ENCODE results near the gene ZNF763. TPM values are rescaled to one million over a fixed set of nuclear protein-coding genes. Genes with fewer than 3 reads are reported as not detected.
"Not testable (repeated sequence)": the region's sequence is repeated elsewhere in the genome, so short reads cannot be mapped to it uniquely, and the experiment has no call there.

Gene ZNF763
- polyA plus RNA-seq, 3 donors from 2014 or later, result 0.91 to 5.3 (median 2.9) TPM

DNA sequence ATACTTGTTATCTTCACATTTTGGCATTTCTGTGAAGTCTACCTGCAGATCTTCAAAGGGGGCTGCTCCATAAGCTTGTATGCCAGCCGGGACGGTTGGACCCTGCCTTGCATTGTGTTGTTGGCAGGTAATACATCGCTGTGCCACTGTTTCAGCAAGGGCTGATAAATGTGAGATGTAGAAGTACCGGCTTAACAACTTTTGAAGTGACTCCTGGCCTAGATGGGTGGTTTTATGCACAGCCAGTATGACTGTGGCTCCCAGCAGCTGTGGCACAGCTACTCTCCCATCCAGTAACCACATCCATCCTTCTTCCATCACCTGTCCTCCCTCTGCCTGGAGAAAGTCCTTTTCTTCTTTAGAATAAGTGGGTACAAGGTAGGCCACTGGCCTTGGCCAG is 20.2 kb upstream of the ZNF763 start:
- Mint-ChIP-seq H3K27me3 (ENCODE audit: low read depth in 3 of 3) (peaks cover 6 to 10% (median 6%) of the 10 kb centered on the region in 3 donors), H3K27ac (no peak overlapping the region), H3K4me3 (no peak overlapping the region), H3K36me3 (peaks cover 83 to 92% (median 87%) of the 10 kb centered on the region in 3 donors), H3K4me1 (peaks cover 4 to 9% of the 10 kb centered on the region in 2 donors), H3K9me3 (peaks cover 50 to 92% (median 91%) of the 10 kb centered on the region in 6 donors)
- no peak for DNase-seq

DNA sequence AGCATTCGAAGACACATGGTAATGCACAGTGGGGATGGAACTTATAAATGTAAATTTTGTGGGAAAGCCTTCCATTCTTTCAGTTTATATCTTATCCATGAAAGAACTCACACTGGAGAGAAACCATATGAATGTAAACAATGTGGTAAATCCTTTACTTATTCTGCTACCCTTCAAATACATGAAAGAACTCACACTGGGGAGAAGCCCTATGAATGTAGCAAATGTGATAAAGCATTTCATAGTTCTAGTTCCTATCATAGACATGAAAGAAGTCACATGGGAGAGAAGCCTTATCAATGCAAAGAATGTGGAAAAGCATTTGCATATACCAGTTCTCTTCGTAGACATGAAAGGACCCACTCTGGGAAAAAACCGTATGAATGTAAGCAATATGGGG is 16.2 kb upstream of the ZNF763 start:
- peak overlapping the region in 1 of 5 donors; percentile 44 for H3K4me3 Mint-ChIP-seq
- H3K9me3 Mint-ChIP-seq, result peaks cover 63 to 97% (median 95%) of the 10 kb centered on the region in 6 donors
- H3K27me3 Mint-ChIP-seq (ENCODE audit: low read depth in 3 of 3), result peaks cover 9 to 11% (median 10%) of the 10 kb centered on the region in 3 donors
- H3K36me3 Mint-ChIP-seq, result peaks cover 75 to 86% (median 81%) of the 10 kb centered on the region in 3 donors
- no peak overlapping the region for H3K27ac Mint-ChIP-seq
- peaks cover 0 to 1% of the 10 kb centered on the region in 2 donors for H3K4me1 Mint-ChIP-seq
- DNase-seq, result no peak

DNA sequence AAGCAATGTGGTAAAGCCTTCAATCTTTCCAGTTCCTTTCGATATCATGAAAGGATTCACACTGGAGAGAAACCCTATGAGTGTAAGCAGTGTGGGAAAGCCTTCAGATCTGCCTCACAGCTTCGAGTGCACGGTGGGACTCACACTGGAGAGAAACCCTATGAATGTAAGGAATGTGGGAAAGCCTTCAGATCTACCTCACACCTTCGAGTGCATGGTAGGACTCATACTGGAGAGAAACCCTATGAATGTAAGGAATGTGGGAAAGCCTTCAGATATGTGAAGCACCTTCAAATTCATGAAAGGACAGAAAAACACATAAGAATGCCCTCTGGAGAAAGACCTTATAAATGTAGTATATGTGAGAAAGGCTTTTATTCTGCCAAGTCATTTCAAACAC is 15.6 kb upstream of the ZNF763 start:
- peak overlapping the region in 1 of 5 donors; percentile 44 for H3K4me3 Mint-ChIP-seq
- peaks cover 60 to 95% (median 94%) of the 10 kb centered on the region in 6 donors for H3K9me3 Mint-ChIP-seq
- no peak for DNase-seq
- peaks cover 0 to 1% of the 10 kb centered on the region in 2 donors for H3K4me1 Mint-ChIP-seq
- no peak overlapping the region for H3K27ac Mint-ChIP-seq
- H3K27me3 Mint-ChIP-seq (ENCODE audit: low read depth in 3 of 3), result peaks cover 9 to 11% (median 10%) of the 10 kb centered on the region in 3 donors
- peaks cover 70 to 81% (median 76%) of the 10 kb centered on the region in 3 donors for H3K36me3 Mint-ChIP-seq

DNA sequence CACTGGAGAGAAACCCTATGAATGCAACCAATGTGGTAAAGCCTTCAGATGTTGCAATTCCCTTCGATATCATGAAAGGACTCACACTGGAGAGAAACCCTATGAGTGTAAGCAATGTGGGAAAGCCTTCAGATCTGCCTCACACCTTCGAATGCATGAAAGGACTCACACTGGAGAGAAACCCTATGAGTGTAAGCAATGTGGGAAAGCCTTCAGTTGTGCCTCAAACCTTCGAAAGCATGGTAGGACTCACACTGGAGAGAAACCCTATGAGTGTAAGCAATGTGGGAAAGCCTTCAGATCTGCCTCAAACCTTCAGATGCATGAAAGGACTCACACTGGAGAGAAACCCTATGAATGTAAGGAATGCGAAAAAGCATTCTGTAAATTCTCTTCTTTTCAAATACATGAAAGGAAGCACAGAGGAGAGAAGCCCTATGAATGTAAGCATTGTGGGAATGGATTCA is 15.2 kb upstream of the ZNF763 start:
- Mint-ChIP-seq H3K9me3 (peaks cover 56 to 91% (median 89%) of the 10 kb centered on the region in 6 donors), H3K27me3 (ENCODE audit: low read depth in 3 of 3) (peaks cover 5 to 11% (median 10%) of the 10 kb centered on the region in 3 donors), H3K36me3 (peaks cover 65 to 77% (median 71%) of the 10 kb centered on the region in 3 donors)
- H3K27ac Mint-ChIP-seq, DNase-seq, H3K4me1 Mint-ChIP-seq, H3K4me3 Mint-ChIP-seq: not testable (repeated sequence)

DNA sequence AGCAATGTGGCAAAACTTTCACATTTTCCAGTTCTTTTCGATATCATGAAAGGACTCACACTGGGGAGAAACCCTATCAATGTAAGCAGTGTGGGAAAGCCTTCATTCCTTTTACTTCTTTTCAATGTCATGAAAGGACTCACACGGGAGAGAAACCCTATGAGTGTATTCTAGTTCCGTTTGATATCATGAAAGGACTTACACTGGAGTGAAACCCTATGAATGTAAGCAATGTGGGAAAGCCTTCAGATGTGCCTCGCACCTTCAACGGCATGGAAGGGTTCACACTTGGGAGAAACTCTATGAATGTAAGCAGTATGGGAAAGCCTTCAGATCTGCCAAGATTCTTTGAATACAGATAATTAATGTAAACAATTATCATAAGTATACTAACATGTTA is 14.5 kb upstream of the ZNF763 start:
- Mint-ChIP-seq H3K36me3 (peaks cover 59 to 72% (median 68%) of the 10 kb centered on the region in 3 donors), H3K27ac (no peak overlapping the region), H3K9me3 (peaks cover 55 to 87% (median 84%) of the 10 kb centered on the region in 6 donors), H3K27me3 (ENCODE audit: low read depth in 3 of 3) (peaks cover 4 to 11% (median 10%) of the 10 kb centered on the region in 3 donors), H3K4me1 (peaks cover 0 to 1% of the 10 kb centered on the region in 2 donors), H3K4me3 (no peak overlapping the region)
- no peak for DNase-seq

DNA sequence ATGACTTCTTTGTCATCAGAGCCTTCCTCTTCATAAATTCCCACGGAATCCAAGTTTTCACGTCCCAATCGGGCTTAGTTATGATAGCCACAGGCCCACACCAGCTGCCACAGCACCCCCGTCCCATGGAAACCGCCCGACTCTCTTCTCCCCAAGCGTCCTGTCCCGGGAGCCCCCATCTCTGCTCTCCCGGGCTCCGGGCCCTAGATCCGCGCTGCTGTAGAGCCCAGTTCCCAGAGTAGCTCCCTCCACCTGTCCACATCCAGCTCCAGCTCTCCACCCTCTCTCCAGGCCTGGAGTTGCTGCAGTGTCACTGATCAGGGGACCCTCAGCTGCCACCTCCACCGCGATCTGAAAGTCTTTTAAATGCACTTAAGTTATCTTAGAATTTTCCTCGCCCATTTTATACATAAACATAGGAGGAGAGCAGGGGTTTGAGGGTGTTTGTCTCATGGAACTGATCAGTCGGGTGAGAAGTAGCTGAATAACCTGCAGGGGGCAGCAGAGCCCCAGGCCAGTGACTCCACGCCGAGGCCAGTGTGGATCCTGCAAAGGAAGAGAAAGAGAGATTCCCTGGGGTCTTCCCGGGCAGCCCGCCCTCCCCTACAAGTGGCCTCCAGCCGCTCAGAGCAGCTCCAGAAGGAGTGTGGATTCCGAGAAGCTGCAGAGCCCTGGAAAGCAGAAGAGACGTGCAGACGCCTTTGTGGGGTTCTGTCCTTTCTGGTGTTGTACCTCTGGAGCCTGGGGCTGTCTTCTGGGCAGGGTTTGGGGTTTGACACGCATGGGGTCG is 1.1 kb upstream of the ZNF763 start:
- Mint-ChIP-seq H3K4me1 (peaks cover 24 to 32% of the 10 kb centered on the region in 2 donors), H3K9me3 (no peaks in the 10 kb centered on the region), H3K36me3 (peaks cover 0 to 7% (median 4%) of the 10 kb centered on the region in 3 donors), H3K27me3 (ENCODE audit: low read depth in 3 of 3) (peaks cover 0 to 5% (median 2%) of the 10 kb centered on the region in 3 donors), H3K27ac (peak overlapping the region; percentile 93 to 99 (median 94)), H3K4me3 (peak overlapping the region; percentile 94 to 97 (median 97))
- peak; percentile 70 to 73 (median 72) for DNase-seq

DNA sequence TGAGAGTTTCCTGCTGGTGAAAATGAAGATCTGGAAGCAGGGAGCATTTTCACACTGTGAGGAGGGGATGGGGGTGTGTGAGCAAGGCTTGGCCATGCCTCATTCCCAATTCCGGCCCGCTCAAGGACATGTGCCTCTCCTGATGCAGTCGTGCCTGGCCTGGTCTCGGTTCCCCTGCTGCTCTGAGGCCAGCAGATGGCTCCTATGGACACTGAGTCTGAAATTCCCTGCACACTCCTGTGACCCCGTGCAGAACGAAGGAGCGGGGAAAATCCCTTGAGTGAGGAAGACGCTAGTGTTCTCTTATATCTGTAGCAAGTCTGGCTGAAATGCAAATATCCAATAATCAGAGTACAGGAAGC is 363 bp upstream of the ZNF763 start:
- Mint-ChIP-seq H3K36me3 (peaks cover 0 to 7% (median 4%) of the 10 kb centered on the region in 3 donors), H3K9me3 (no peaks in the 10 kb centered on the region), H3K27me3 (ENCODE audit: low read depth in 3 of 3) (peaks cover 0 to 5% (median 2%) of the 10 kb centered on the region in 3 donors), H3K4me1 (peaks cover 24 to 32% of the 10 kb centered on the region in 2 donors), H3K4me3 (peak overlapping the region; percentile 94 to 97 (median 97)), H3K27ac (peak overlapping the region; percentile 93 to 99 (median 94))
- no peak for DNase-seq

DNA sequence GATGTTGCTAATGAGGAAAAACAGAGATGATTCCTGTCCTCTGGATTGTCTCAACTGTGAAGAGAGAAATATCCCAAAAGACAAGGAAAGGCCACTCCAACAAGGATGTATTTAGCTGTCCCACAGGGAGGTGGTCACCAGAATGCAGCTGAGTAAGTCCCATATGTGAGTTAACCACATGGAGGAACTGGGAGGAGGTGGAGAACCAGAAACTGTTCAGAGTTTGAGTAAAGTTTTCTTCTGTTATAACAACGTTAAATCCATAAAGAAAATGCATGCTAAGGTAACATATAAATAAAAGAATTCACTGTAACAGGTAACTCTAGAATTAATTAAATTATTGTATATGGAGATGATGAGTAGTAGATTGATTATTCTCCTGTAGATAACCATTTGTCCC is 5.3 kb downstream of the ZNF763 start:
- Mint-ChIP-seq H3K9me3 (peaks cover 0 to 2% (median 0%) of the 10 kb centered on the region in 6 donors), H3K4me3 (no peak overlapping the region), H3K36me3 (peaks cover 5 to 15% (median 10%) of the 10 kb centered on the region in 3 donors), H3K4me1 (peaks cover 9 to 22% of the 10 kb centered on the region in 2 donors), H3K27me3 (ENCODE audit: low read depth in 3 of 3) (peaks cover 0 to 3% (median 2%) of the 10 kb centered on the region in 3 donors), H3K27ac (no peak overlapping the region)
- DNase-seq, result no peak

DNA sequence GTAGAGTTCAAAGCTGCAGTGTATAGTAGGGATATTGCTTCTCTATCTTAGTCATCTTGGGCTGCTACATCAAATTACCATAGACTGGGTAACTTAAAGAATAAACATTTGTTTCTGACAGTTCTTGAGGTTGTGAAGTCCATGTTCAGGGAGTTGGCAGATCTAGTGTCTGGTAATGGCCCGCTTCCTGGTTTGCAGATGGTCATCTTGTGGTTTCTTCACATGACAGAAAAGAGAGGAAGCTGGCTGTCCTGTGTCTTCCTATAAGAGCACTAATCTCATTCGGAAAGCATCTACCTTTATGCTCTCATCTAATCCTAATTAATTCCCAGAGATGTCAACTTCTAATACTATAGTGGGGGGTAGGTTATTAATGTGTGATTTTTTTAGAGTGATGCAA is 6.2 kb downstream of the ZNF763 start:
- H3K27me3 Mint-ChIP-seq (ENCODE audit: low read depth in 3 of 3), result peaks cover 0 to 3% (median 2%) of the 10 kb centered on the region in 3 donors
- H3K36me3 Mint-ChIP-seq, result peaks cover 5 to 21% (median 10%) of the 10 kb centered on the region in 3 donors
- H3K4me3 Mint-ChIP-seq, result no peak overlapping the region
- peaks cover 0 to 2% (median 0%) of the 10 kb centered on the region in 6 donors for H3K9me3 Mint-ChIP-seq
- H3K4me1 Mint-ChIP-seq, result peaks cover 1 to 13% of the 10 kb centered on the region in 2 donors
- peak overlapping the region in 2 of 6 donors; percentile 6 to 25 for H3K27ac Mint-ChIP-seq
- DNase-seq, result no peak

DNA sequence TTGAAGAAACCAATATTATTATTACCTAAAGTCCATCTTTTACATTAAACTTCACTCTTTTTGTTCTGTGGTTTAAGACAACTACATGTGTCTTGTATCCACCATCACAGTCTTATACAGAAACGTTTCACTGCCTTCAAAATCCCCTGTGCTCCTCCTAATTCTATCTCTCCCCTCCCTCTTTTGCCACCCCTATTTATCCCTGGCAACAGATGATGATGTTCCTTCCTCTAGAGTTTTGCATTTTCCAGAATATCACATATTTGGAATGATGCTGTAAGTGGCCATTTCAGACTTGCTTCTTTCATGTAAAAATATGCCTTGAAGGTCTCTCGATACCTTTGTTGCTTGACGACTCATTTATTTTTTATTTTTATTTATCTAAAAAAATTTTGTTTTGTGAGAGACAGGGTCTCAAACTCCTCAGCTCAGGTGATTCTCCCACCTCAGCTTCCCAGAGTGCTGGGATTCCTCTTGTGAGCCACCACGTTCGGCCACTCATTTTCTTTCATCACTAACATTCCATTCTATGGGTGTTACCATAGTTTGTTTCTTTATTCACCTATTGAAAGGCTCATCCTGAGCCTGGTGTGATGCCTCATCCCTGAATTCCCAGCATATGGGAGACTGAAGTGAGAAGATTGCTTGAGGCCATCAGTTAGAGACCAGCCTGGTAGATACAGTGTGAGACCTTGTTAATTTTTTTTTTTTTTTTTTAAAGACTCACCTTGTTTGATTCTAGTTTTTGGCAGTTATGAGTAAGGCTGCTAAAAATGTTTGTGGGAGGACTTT is 8.4 kb downstream of the ZNF763 start:
- Mint-ChIP-seq H3K36me3 (peaks cover 23 to 32% (median 26%) of the 10 kb centered on the region in 3 donors), H3K27me3 (ENCODE audit: low read depth in 3 of 3) (peaks cover 0 to 3% (median 0%) of the 10 kb centered on the region in 3 donors), H3K4me1 (peaks cover 0 to 6% of the 10 kb centered on the region in 2 donors), H3K4me3 (no peak overlapping the region), H3K27ac (peak overlapping the region in 1 of 6 donors; percentile 62), H3K9me3 (peaks cover 7 to 17% (median 16%) of the 10 kb centered on the region in 6 donors)
- DNase-seq, result no peak

DNA sequence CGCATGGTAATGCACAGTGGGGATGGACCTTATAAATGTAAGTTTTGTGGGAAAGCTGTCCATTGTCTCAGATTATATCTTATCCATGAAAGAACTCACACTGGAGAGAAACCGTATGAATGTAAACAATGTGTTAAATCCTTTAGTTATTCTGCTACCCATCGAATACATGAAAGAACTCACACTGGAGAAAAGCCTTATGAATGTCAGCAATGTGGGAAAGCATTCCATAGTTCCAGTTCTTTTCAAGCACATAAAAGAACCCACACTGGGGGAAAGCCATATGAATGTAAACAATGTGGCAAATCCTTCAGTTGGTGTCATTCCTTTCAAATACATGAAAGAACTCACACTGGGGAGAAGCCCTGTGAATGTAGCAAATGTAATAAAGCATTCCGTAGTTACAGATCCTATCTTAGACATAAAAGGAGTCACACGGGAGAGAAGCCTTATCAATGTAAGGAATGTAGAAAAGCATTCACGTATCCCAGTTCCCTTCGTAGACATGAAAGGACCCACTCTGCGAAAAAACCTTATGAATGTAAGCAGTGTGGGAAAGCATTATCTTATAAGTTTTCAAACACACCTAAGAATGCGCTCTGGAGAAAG is 13.8 kb downstream of the ZNF763 start:
- Mint-ChIP-seq H3K9me3 (peaks cover 40 to 60% (median 51%) of the 10 kb centered on the region in 6 donors), H3K4me3 (no peak overlapping the region), H3K4me1 (no peaks in the 10 kb centered on the region), H3K27me3 (ENCODE audit: low read depth in 3 of 3) (peaks cover 0 to 10% (median 0%) of the 10 kb centered on the region in 3 donors), H3K27ac (no peak overlapping the region), H3K36me3 (peaks cover 39 to 48% (median 40%) of the 10 kb centered on the region in 3 donors)
- DNase-seq, result no peak

DNA sequence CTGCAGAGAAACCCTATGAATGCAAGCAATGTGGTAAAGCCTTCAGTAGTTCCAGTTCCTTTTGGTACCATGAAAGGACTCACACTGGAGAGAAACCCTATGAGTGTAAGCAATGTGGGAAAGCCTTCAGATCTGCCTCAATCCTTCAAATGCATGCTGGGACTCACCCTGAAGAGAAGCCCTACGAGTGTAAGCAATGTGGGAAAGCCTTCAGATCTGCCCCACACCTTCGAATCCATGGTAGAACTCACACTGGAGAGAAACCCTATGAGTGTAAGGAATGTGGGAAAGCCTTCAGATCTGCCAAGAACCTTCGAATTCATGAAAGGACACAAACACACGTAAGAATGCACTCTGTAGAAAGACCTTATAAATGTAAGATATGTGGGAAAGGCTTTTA is 14.7 kb downstream of the ZNF763 start:
- H3K27ac Mint-ChIP-seq, result no peak overlapping the region
- peaks cover 39 to 48% (median 40%) of the 10 kb centered on the region in 3 donors for H3K36me3 Mint-ChIP-seq
- peaks cover 0 to 9% (median 0%) of the 10 kb centered on the region in 3 donors for H3K27me3 Mint-ChIP-seq (ENCODE audit: low read depth in 3 of 3)
- no peaks in the 10 kb centered on the region for H3K4me1 Mint-ChIP-seq
- no peak for DNase-seq
- H3K9me3 Mint-ChIP-seq, result peaks cover 40 to 60% (median 51%) of the 10 kb centered on the region in 6 donors
- no peak overlapping the region for H3K4me3 Mint-ChIP-seq

DNA sequence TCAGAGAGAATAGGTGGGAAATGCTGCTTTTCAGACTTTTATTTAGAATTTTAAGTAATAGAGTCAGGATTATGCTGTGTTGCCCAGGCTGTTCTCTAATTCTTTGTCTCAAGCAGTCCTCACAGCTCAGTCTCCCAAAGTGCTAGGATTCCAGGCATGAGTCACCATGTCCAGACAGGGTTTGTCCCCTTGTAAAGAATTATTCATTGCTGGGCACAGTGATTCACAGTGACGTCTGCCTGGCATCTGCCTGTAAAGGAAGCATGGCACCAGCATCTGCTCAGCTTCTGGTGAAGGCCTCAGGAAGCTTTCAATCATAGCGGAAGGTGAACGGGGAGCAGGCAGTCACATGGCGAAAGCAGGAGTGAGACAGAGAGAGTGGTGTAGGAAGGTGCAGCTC is 17.7 kb downstream of the ZNF763 start:
- Mint-ChIP-seq H3K4me3 (no peak overlapping the region), H3K4me1 (peaks cover 4 to 6% of the 10 kb centered on the region in 2 donors), H3K27me3 (ENCODE audit: low read depth in 3 of 3) (peaks cover under 1 to 9% (median 2%) of the 10 kb centered on the region in 3 donors), H3K27ac (no peak overlapping the region), H3K9me3 (peaks cover 31 to 51% (median 45%) of the 10 kb centered on the region in 6 donors), H3K36me3 (peaks cover 22 to 32% (median 27%) of the 10 kb centered on the region in 3 donors)
- DNase-seq, result no peak

Measured in immature natural killer cell (primary cell).